Measurements from ENCODE around the gene PRPF40A. TPM values are rescaled to one million over a fixed set of nuclear protein-coding genes. Genes with fewer than 3 reads are reported as not detected.

PRPF40A gene
- total RNA-seq, 1 donor from 2014 or later: 81.2 TPM

DNA sequence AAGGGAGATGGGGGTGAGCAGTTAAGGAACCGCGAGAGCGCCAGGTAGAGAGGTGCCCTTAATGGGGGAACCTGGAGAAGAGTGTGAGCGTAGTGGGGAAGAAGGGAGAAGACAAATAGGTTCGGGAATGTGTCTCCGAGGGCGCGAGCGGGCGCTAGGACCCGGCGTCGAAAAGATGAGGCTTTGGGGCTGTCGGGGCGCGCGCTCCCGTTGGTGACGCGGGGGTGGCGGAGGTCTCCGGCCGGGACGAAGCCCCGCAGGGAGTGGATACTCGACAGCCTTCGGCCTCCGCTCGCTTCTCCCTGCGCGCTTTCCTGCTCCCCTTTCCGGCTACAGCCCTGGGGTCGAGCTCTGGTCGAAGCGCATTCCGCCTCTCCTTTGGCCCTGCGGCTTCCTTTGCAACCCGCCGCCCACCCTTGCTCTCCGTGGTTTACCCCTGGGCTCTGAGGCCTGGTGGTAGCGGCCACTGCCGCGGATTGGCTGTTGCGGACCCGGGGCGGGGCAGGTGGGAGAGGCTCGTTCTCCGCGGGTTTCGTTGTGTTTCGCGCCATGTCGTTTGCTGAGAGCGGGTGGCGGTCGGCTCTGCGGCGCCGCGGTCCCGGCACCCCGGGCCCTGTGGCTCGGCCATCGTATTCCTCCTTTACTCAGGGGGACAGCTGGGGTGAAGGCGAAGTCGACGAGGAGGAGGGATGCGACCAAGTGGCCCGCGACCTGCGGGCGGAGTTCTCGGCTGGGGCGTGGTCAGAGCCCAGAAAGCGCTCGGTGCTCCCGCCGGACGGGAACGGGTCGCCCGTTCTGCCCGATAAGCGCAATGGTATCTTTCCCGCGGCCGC is 1.0 kb upstream of the PRPF40A start, which contains the start of gene ARL6IP6:
Gene ARL6IP6 (plus strand): TSS at position 545 of the 833 bp plus-strand sequence. CDS start 5 bp downstream, at position 550.
- peak; percentile 48 for DNase-seq (ENCODE audit: extremely low read depth, low read depth, low spot score)

DNA sequence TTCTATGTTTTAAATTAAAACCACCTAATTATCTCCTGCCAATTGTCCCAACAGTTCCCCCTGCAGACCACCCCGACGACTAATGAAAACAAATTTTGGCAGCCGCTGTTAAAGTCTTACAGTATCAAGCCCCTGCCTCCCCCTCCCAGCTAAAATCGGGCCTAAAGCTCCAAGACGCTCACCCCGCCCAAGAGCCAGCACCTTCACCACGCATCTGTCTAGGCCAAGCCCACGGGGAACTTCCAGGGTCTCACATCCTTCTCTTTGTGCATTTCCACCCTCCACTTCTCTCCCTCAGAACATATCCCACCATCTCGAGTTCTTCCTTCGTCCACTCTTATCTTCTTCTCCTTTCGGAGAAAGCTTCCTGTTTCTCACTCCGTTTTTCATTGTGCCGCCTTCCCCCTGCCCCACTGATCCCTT is 445 bp downstream of the PRPF40A start:
- no peak for DNase-seq (ENCODE audit: extremely low read depth, low read depth, low spot score)

DNA sequence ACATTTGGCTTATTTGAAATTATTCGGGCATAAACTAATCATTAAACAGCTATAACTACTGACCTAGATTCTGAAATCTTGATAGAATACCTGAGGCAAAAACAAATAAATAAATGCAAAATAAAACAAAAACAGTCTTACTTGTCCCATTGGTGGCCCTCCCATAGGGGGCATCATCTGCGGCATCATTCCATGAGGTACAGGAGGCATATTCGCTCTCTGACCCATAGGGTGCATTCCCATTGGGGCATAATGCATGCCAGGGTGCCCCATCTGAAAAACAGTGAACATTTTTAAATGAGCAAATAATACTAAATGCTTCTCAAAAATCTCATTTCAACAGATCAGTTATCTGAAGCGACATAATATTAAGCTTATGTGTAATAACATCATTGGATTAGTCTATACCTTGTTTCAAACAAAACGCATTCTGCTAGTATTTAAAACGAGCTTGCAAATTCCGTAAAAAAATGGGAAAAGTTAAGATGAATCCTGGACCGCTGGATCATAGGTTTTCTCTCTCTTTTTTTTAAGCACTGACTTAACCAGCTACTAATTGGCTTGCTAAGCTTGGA is 1.3 kb downstream of the PRPF40A start:
- DNase-seq (ENCODE audit: extremely low read depth, low read depth, low spot score): no peak

DNA sequence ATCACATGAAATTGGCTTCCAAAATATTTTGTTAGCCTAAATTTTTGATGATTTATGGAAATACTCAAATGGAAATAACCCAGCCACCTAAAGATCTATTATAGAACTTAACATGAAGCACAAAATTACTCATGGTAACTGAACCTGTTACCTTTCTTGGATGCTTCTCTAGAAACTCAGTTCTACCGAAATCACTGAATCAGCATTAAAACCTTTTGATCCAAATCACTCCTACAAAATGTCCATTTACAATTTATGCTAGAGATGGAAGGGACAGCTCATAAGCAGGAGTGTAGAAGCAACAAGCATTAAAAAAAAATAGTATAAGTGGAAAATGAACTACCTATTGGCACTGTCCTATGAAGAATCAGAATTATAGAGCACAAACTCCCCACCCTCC is 2.1 kb downstream of the PRPF40A start:
- no peak for DNase-seq (ENCODE audit: extremely low read depth, low read depth, low spot score)

DNA sequence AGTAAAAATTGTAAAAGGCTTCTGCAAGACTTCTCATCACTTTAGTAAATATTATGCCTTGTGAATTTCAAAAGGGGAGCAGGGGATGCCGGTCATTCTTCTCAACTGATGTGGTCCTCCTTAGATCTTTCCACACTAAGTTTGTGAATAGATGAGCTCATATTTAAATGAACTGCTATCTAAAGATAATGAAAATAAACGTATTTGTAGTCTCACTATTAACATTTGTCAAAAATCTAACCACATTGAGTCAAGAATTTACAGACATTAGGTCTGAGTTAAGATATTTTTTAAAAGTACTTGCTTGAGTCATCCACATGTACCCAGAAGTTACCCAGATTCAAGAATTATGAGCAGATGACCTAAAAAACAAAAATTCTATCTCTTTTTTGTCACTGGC is 6.5 kb downstream of the PRPF40A start:
- DNase-seq (ENCODE audit: extremely low read depth, low read depth, low spot score): no peak

DNA sequence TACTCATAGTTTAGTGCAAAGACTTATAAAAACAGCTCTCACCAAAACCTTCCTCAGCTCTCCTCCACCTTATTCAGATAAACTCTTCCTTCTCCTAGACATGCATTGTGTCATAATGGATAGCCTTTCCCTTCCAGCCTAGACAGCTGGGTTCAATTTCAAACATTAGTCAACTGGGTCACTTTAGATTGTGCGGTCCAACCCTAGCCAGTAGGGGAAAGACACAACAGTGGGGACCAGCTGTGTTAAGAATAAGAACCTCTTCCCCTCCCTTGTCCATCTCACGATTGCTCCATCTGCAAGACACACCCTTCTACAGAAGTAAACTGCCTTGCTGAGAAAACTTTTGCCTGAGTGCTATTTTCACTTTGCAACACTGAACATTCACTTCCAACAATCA is 8.5 kb downstream of the PRPF40A start:
- DNase-seq (ENCODE audit: extremely low read depth, low read depth, low spot score): no peak

DNA sequence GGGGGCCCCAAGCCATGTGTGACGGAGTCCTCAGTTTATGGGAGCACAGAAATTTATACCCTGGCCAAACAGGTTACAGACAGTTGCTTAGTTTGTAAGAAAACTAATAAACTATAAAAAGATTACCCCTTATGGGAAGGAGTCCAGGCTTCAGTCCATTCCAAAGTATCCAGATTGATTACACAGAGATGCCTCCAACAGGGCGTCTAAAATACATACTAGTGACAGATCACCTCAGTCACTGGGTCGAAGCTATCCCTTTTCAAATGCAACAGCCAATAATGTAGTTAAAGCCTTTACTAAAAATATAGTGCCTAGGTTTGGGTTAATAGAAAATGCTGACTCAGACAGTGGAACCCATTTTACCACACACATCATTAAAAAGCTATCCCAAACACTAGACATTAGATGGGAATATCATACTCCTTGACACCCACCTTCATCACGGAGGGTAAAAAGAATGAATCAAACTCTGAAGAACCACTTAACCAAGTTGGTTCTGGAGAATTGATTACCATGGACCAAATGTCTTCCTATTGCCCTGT is 10.7 kb downstream of the PRPF40A start:
- DNase-seq (ENCODE audit: extremely low read depth, low read depth, low spot score): no peak

DNA sequence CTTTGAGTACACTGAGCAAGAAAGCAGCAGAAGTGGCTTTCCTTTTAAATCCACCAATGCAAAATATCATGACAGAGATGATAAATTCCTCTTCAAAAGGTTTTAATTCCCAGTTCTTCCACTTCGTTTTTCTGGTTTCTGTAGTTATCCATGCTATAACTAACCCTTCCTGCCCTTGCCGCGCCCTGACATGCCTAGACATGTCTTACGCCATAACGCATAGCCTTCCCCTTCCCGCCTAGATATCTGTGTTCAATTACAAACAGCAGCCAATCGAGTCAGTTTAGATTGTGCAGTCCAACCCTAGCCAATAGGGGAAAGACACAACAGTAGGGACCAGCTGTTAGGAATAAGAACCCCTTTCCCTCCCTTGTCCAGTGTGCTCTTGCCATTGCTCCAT is 16.1 kb downstream of the PRPF40A start:
- no peak for DNase-seq (ENCODE audit: extremely low read depth, low read depth, low spot score)

DNA sequence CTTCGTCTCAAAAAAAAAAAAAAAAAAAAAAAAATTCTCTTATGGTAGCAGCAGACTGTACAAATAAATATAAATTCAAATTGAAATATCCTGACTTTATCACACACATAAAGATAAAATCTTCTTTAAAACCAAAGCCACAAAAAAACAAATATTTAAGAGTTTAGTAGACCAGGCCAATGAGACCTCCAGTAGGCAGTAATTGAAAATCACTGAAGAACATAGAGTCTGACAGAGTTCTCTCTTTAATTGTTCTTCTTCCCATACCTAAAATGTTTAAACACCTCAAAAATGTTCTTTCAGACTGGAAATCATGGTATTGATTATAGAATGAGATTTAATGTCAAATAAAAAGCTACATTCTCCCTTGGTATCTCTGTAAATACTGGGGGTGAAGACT is 20.8 kb downstream of the PRPF40A start:
- DNase-seq (ENCODE audit: extremely low read depth, low read depth, low spot score): no peak

DNA sequence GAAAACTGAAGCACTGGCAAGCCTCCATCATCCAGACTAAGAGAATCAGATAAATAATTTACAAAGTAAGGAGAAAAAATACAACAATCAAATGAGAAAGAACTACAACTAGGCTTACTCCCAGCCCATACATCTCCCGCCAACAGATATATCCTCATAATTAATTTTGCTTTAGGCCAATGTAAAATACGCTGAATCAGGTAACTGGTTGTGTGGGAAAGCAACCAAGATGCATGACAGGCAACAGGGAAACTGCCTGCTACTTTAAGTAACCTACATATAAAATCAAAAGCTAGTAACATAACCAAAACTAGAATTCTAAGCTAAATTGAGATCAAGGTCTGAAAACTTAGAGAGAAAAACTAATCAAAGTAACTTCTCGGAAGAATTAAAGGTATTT is 21.5 kb downstream of the PRPF40A start:
- DNase-seq (ENCODE audit: extremely low read depth, low read depth, low spot score): no peak

DNA sequence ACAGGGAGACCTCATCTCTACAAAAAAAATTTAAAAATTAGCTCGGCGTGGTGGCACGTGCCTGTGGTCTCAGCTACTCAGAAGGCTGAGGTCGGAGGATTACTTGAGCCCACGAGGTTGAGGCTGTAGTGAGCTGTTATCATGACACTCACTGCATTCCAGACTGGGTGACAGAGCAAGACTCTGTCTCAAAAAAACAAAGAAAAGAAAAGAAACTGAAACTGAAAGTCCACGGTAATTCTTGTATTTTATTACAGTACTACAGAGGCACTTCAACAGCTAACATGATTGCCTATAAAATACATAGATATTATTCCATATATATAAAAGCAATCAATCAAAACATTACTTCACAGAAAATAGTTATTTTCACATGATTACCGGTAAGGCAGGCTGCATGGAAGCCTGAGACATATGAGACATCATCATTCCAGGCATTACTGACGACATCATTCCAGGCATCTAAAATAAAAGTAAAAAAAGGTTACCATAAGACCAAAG is 23.1 kb downstream of the PRPF40A start:
- no peak for DNase-seq (ENCODE audit: extremely low read depth, low read depth, low spot score)

DNA sequence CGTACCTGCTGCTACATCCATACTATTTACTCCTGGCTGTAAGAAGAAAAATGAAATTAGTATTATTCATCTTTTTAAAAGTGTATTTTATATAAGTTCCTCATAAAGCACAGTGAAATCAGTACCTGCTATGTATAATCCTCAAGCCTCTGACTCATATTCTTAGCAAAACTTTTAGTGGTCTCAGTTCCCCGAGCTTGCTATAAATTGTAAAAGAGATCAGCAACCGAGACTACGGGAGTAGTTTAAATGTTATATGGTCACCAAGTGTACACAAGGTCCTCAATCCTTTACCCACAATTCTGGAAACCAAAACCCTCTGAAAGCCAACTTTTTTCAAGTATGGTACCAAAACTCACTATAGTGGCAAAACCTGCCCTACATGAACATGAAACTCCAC is 24.2 kb downstream of the PRPF40A start:
- no peak for DNase-seq (ENCODE audit: extremely low read depth, low read depth, low spot score)

DNA sequence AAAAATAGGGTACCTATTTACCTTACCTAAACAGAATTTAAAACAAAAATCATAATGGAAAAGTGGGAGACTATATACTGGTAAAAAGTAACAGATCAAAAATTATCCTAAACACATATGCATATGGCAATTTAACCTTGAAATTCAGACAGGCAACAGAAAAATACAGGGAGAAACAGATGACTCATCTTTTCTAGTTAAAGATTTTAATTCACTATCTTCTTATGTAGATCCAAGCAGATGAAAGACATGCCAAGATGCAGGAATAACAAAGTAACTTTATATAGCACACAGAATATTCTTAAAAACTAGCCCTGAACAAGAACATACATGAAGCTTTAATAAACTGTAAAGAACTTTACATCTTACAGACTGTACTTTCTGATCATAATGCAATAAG is 30.9 kb downstream of the PRPF40A start:
- DNase-seq (ENCODE audit: extremely low read depth, low read depth, low spot score): no peak

DNA sequence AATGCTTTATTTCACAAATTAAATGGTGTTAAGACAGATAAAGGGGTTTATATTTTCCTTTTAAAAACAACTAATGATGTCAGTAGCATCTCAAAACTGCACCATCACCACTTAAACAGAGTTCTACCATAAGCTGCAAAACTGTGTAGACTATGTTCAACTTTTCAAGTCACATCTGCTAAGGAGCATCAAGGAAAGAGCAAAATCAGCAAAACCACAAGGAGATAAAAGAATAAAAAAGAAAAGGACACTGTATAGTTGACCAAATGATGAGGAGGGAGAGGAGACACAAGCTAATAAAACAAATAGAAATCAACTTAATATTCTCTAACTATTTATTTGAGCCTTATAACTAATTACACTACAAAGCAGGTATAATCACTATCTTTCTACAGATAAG is 33.9 kb downstream of the PRPF40A start:
- no peak for DNase-seq (ENCODE audit: extremely low read depth, low read depth, low spot score)

DNA sequence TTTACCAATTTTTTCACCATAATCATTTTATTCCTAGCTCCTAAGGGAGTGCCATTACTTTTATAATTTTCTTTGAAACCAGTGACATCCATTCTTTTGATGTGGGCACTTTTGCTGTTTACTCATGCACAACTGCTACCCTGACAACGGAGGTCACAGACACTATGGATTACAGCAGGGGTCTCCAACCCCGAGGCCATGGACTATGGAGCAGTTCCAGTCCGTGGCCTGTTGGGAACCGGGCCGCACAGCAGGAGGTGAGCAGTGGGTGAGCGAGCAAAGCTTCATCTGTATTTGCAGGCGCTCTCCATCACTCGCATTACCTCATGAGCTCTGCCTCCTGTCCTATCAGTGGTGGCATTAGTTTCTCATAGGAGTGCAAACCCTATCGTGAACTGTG is 34.6 kb downstream of the PRPF40A start:
- no peak for DNase-seq (ENCODE audit: extremely low read depth, low read depth, low spot score)

DNA sequence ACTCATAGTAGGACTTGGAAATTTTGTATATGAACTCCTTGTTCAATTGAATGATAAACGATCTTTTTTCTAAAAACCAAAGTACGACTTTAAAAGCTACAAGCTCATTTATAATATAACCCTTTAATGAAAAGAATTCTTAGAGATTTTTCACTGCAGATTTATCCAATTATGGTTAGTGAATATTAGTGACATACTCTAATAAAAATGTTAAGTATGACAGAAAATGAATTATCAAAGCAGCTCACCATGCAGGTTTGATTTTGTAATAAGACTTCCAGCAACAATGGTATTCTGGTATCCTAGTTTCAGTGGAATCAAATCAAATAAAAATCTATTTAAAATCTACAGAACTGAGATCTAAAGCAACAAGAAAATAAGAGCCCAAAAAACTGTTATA is 38.5 kb downstream of the PRPF40A start:
- DNase-seq (ENCODE audit: extremely low read depth, low read depth, low spot score): no peak

DNA sequence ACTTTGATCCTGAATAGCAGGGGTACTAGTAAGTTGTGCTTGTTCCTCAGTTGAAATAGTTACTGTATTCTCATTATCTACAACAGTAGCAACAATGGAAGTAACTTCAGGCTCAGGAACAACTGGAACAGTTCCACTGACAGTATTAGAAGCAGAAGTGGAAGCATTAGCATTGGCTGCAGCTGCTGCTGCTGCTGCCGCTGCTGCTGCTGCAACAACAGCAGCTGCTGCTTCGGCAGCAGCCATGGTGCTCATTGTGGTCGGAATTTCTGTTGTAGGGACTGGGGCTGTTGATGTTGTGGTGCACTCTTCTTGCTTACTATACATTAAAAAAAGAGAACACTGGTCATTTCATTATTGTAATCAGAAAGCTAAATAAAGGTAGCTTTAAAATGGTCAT is 40.8 kb downstream of the PRPF40A start:
- DNase-seq (ENCODE audit: extremely low read depth, low read depth, low spot score): no peak

DNA sequence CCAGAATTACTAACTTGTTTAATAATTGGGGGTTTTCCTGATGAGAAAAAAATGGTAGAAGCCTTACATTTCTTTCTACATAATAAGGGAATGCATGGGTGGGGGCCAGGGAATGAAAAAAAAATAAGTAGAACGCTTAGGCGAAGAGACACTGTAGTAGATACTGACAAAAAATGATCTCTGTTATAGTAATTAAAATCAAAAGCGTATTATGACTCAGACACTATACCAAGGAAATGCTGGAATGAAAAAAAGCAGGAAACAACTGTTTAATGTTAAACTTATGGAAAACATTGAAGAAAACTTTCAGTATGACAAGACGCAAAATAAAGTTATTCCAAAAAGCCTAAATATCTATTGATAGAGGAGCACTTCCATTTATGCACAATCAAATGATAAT is 42.9 kb downstream of the PRPF40A start:
- no peak for DNase-seq (ENCODE audit: extremely low read depth, low read depth, low spot score)

DNA sequence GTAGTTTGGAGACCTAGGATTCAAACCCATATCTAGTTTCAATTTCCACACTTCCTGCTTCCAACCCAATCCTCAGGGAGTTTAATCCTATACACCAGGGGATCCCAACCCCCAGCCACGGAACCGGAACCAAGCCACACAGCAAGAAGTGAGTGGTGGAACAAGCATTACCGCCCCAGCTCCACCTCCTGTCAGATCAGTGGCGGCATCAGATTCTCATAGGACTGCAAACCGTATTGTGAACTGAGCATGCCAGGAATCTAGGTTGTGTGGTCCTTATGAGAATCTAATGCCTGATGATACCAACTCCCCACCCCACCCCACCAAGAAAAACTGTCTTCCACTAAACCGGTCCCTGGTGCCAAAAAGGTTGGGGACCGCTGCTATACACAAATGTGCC is 52.5 kb downstream of the PRPF40A start:
- DNase-seq (ENCODE audit: extremely low read depth, low read depth, low spot score): no peak

DNA sequence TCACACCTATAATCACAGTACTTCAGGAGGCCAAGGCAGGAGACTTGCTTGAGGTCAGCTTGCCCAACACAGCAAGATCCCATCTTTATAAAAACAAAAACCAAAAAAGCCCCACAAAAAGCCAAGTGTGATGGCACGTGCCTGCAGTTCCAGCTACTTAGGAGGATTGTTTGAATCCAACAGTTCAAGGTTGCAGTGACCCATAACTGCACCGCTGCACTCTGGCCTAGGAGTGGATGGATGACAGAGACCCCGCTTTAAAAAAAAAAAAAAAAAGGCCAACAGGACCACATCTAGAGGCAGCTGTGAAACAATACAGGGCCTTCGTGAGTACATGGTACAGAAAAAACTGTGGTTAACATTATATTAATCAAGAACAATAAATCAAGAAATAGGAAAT is 56.2 kb downstream of the PRPF40A start:
- no peak for DNase-seq (ENCODE audit: extremely low read depth, low read depth, low spot score)

DNA sequence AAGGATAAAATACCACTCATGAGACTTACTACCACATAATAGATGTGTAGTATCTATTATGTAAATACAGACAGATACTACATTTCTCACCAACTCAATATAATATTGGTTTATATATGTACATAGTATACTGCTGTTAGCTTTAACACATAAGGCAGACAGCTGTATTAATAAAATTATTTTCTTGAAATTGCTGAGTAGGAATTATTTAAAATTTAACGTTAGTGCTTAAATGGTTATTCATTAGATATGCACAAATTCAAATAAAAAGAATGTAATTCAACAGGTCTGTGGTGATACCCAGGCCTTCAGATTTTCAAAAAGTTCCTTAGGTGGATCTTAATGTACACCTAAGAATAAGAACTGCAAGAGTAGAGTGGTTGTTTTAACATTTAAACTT is 59.0 kb downstream of the PRPF40A start:
- no peak for DNase-seq (ENCODE audit: extremely low read depth, low read depth, low spot score)

DNA sequence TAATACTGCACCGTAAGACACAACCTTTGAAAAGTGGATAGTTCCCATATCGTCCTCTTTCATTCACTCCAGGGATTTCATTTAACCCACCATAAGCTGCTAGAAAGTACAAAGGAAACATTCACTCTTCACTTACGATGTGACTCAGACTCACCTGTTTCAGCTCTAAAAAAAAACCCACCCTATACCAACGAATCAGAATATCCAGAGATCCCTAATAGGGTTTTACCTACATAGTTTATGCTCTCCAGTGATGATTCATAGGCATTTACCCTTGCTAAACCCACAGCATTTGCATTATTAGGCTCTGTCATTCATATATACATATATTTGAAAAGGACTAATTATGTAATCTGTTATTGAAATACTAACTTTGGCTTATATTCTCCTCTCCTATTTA is 60.2 kb downstream of the PRPF40A start:
- DNase-seq (ENCODE audit: extremely low read depth, low read depth, low spot score): no peak
